NCI-H1048 (cell line): ENCODE data around the gene BTBD16.

Experiments used
- DNase-seq: peaks from one replicate; lab custom pipeline; 2025; lab: John Stamatoyannopoulos, UW

The BTBD16 gene

GRCh38 chr10:122311716-122312115 lies 40.6 kb downstream of the BTBD16 start:
- DNase-seq = no peak

GRCh38 chr10:122316224-122316884 lies 45.3 kb downstream of the BTBD16 start:
- DNase-seq = no peak

- DNase-seq = no peak
These were observed 50.9 kb downstream of the BTBD16 start for GRCh38 chr10:122321960-122322359.

- DNase-seq = no peak
These were observed 52.1 kb downstream of the BTBD16 start for GRCh38 chr10:122323189-122323588.

GRCh38 chr10:122323941-122324675 lies 53.0 kb downstream of the BTBD16 start:
- no peak for DNase-seq

- no peak for DNase-seq
These were observed 54.1 kb downstream of the BTBD16 start for GRCh38 chr10:122325235-122325634.

- no peak for DNase-seq
These were observed 55.3 kb downstream of the BTBD16 start for GRCh38 chr10:122326385-122326784.

GRCh38 chr10:122326806-122327205 lies 55.7 kb downstream of the BTBD16 start:
- no peak for DNase-seq

GRCh38 chr10:122327237-122328206 lies 56.4 kb downstream of the BTBD16 start:
- DNase-seq = no peak

GRCh38 chr10:122328676-122329075 lies 57.6 kb downstream of the BTBD16 start:
- no peak for DNase-seq

GRCh38 chr10:122329416-122329815 lies 58.3 kb downstream of the BTBD16 start:
- no peak for DNase-seq

- DNase-seq = no peak
These were observed 60.0 kb downstream of the BTBD16 start for GRCh38 chr10:122331100-122331499.

GRCh38 chr10:122331615-122332446 lies 60.7 kb downstream of the BTBD16 start:
- DNase-seq = no peak

- no peak for DNase-seq
These were observed 61.9 kb downstream of the BTBD16 start for GRCh38 chr10:122333037-122333436.

- DNase-seq = no peak
These were observed 65.2 kb downstream of the BTBD16 start for GRCh38 chr10:122336332-122336731.

- no peak for DNase-seq
These were observed 65.9 kb downstream of the BTBD16 start for GRCh38 chr10:122336961-122337360.

GRCh38 chr10:122338609-122339441 lies 67.7 kb downstream of the BTBD16 start:
- DNase-seq = no peak

- no peak for DNase-seq
These were observed 70.2 kb downstream of the BTBD16 start for GRCh38 chr10:122341141-122341810.

- no peak for DNase-seq
These were observed 71.4 kb downstream of the BTBD16 start for GRCh38 chr10:122342293-122343134.
